ENCODE data around the gene XPA.
"Not testable (repeated sequence)": the region's sequence is repeated elsewhere in the genome, so short reads cannot be mapped to it uniquely, and the experiment has no call there.

XPA gene

DNA sequence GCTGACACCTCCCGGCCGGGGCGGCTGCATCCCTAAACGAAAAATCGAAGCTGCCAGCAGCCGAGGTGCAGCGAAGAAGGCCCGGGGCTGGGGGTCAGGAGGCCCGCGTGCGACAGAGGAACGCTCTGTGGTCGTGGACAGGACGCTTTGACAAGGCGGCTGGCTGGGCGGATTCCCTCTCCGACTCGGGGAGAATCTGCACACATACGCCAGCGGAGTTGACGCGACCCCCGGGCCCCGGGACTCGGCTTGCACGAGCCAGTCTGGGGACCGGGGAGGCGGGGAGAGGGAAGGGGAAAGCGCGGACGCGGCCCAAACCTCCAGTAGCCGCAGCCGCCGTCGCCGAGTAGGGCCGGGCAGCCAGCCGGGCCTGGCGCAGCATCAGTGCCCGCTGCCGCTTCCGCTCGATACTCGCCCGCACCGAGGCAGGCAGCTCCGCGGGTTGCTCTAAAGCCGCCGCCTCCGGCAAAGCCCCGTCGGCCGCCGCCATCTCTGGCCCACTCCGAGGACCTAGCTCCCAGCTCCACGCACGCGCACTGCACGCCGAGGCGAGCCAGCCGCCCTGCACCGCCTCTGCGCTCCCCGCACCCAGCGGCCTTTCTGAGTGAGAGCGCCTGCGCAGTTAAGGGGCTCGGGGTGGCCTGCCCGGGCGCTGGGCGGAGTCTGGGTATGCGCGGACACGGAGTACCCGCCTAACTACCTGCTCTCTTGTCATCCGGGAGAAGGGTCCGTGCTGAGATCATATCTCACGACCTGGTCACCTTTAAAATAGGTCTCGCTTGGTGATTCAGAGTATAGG, at the start of gene XPA:
Gene XPA (minus strand): TSS at position 538 of the 799 bp plus-strand sequence. CDS start 48 bp downstream, at position 490.
- peak; percentile 96 for DNase-seq (ENCODE audit: low read depth)

DNA sequence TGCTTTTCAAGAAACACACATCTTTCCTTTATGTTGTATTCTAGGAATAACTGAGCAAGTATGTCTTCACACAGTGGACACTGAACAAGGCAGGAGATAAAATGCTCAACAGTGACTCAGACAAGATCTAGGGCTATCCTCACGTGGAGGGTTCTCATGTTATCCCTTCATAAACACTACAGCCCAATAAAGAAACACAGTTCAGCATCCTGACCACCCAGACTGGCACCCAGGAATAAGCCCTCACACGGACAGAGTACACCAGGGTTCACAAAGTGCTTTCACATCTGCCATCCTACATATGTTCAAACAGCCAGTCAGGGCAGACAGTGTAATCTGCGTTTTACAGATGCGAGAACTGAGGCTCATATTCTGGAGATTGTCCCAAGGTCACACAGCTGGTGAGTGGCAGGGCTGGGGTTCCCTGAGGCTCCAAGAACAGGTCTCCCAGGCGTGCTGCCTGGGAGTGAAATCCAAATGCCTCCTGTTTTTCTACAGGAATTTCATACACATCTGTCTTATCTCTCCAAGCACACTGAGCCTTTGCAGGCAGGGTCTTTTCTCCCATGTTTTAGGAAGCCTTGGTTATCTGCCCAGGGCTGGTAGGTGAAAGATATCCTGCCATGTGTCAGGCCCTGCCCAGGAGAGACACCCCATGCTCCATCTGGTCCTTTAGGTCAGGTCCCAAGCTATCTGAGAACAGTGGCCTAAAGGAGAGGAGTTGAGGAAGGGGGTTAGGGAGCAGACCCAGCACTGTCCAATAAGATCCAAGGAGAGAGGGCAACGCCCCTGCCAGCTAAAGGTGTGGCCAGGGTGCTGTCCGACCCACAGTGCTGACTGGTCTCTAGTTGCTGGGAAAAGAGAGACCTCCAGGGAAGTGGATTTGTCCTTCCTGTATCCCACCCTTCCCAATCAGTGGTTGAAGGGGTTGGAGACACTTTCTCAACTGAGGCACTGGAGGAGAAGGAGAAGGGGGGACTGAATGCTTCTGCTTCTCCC, 47.9 kb upstream of the XPA start:
- no peak for DNase-seq (ENCODE audit: low read depth)

DNA sequence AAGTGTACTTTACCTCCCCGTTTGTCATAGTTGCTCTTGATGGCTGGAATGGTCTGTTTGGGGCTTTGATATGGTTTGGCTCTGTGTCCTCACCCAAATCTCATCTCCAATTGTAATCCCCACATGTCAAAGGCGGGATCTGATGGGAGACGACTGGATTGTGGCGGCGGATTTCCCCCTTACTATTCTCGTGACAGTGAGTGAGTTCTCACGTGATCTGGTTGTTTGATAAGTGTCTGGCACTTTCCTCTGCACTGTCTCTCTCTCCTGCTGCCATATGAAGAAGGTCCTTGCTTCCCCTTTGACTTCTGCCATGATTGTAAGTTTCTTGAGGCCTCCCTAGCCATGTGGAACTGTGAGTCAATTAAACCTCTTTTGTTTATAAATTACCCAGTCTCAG, 46.9 kb upstream of the XPA start:
- DNase-seq (ENCODE audit: low read depth): not testable (repeated sequence)

DNA sequence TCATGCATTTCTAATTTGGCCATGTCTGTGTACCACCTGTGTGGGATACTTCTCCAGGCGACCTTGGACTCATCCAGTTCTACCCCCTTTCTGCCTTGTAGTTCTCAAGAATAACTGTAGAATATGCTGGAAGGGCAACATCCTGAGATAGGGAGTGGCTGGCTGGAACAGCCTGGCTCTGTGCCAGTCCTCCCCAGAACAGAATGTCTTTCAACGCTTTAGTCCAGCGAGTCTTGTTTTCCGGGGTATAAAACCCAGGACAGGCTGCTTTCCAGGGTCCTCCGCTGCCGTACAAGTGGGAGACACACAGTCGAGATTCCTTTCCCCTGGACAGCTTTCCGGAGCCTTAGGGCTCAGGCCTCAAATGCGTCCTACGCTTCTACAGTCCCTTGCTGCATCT, 45.4 kb upstream of the XPA start:
- no peak for DNase-seq (ENCODE audit: low read depth)

DNA sequence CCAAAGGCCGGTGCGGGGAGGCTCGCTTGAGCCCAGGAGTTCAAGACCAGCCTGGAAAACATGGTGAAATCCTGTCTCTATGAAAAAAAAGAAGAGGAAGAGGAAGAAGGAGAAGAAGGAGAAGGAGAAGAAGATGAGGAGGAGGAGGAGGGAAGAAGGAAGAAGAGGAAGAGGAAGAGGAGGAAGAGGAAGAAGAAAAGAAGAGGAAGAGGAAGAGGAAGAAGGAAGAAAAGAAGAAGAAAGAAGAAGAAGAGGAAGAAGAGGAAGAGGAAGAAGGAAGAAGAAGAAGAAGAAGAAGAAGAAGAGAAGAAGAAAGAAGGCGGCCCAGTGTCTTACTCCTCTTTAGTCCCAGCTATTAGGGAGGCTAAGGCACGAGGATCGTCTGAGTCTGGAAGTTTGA, 44.8 kb upstream of the XPA start:
- no peak for DNase-seq (ENCODE audit: low read depth)

DNA sequence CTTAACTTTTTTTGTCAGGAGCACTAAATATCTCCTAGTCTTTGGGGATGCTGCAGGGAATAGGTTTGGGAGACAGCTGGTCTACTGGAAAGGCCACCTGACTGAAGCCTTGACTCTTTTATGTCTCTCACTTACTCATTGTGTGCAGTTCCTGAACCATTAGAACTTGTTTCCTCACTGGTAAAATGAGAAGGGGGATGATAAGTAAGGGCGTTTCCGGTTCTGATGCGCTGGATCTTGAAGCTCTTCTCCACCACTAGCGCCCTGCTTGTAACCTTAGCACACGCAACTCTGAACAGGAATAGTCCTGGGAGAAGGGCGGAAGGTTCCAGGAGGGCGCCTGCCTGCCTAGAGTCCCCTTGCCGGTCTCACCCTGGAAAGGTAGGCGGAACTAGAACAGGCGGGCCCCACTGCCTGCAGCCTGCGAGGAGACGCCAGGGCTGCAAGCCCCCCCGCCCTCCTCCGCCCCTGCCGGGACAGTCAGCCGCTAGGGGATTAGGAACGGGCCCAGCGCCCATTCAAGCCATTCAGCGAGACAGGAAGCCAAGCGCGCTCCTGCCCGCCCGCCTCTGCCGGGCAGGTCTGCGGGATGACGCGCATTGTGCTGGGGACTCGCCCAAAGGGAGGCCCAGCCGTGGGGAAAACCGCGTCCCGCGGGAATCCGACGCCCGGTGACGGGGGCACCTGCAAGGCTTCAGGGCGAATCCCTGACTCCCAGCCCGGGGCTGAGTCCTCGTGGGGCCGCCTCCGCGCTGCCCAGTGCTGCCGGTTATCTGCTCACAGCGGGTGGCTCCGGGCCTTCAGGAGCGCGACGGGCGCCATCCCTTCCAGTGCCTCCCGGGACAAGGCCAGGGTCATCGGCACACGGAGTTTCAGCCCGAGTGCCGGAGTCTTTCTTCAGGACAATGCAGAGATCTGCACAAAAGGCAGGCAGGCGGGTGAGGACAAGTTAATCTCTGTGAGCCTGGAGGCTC, 44.0 kb upstream of the XPA start:
- DNase-seq (ENCODE audit: low read depth): peak; percentile 4

DNA sequence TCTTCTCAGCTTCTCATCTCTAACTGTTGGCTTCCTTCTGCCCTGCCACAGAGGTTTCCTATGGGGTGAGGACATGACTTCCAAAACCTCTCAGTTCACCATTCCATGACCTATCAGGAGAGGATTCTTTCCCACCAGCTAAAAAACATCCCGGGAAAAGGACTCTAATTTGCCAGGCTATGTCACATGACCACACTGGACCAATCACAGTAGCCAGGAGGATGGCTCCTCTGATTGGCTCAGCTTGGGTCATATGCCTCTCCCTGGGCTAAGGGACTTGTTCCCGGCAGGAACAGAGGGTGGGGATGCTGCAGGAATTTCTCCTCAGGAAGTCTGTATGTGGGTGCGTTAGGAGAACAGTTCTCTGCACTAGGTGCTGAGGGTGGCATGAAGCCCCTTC, 40.3 kb upstream of the XPA start:
- DNase-seq (ENCODE audit: low read depth): no peak

DNA sequence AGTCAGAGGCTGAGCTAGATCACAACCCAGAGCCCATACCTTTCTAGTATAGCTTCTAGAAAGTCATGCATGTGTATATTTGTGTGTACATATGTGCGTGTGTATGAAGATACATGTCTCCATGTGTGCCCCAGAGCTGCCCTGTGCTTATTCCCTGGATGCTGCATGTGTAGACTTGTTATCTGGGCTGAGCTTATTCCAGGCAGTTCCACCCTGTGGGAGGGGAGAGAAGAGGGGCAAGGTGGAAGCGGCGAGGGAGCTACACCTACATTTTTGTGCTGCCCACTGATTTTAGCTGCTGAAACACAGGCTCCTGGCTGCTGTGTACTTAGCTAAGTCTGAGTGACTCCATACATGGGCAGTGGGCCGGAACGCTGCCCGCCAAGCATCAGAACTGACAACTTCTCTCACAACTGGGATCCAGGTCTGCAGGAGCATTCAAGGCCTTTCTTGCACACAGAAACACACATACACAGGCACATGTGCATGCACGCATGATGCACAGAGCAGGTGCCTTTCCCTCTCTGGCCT, 38.0 kb upstream of the XPA start:
- DNase-seq (ENCODE audit: low read depth): no peak

DNA sequence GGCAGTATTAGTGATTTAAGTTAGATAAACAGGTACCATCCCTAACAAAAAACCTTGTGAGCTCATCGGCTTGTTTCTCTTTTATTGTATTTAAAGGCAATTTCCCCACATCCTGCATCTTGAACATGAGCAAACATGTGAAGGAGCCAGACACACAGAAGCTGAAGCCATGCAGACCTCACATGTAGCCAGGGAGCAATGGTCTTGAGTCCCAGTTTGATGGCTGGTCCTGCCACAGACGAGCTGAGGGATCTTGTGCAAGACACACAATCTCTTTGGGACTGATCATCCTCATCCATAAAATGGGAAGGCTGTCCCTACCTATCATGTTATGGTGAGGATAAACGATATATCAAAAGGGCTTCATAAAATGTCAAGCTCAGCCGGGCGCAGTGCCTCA, 29.6 kb upstream of the XPA start:
- no peak for DNase-seq (ENCODE audit: low read depth)

DNA sequence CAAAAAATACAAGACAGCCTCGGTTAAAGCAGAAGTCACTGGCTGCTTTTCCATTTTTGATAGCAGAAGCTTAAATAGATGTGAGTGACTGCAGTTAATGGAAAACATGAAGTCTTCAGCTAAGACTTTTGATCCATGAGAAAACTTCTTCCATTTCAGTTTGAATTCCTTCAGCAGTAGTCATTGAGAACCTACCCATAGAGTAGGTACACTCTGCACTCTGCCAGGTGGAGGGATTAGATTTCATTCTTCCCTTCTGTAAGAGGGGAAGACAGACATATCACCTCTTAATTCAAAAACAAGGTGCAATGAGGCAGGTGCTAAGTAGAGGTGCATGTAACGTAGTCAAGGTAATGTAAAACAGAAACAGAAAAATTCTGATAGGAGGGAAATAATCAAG, 26.7 kb upstream of the XPA start:
- no peak for DNase-seq (ENCODE audit: low read depth)

DNA sequence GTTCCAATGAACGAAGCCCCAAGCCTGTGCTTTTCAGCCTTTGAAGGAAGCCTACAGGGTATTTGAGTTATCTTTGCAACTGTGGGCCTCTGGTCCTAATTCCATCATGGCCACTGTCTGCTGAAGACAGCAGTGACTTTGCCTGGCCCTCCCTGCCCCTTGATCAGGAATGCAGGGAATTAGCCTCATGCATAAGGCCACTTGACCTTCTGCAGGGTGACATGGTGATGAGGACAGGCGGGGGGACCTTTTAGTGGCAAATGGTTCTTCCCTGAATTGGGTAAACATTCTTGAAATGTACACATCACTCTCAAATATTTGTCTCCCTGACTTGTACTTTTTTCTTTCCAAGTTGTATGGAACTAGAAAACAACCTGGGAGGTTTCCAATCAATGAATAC, 25.2 kb upstream of the XPA start:
- DNase-seq (ENCODE audit: low read depth): no peak

DNA sequence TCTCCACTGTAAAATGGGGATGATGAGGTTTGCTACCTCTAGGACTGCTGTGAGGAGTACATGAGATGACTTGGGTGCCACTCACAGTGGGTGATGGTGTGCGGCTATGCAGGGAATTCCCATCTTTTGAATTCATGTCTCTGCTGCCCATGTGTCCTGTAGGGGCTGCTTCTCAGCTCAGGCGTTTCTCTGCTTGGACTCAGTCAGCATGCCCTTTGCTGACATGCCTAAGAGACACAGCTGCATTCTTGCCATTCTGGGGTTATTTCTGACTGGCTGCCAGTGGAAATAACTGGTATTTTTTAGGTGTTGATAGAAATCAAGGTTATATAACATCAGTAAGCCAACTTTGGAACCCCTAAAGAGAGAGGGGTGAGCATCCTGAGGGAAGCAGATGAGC, 24.3 kb upstream of the XPA start:
- DNase-seq (ENCODE audit: low read depth): no peak

DNA sequence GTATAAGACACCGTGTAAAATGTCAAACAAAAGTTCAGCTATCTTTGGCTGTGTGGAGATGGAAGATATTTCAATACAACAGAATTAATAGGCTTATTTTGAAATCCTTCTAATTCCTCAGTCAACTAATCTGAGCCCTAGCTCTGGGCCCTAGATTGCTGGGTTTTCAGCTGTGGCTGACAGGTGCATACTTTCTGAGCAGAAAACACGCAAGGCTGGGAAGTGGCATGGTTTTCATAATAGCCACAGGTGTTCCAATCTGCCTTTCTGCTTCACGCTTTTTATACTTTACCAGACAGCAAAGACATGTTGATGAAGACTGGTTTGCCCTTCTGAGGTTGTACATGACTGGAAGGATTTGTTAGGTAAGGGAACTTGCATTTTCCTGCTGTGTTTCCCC, 20.7 kb upstream of the XPA start:
- no peak for DNase-seq (ENCODE audit: low read depth)

DNA sequence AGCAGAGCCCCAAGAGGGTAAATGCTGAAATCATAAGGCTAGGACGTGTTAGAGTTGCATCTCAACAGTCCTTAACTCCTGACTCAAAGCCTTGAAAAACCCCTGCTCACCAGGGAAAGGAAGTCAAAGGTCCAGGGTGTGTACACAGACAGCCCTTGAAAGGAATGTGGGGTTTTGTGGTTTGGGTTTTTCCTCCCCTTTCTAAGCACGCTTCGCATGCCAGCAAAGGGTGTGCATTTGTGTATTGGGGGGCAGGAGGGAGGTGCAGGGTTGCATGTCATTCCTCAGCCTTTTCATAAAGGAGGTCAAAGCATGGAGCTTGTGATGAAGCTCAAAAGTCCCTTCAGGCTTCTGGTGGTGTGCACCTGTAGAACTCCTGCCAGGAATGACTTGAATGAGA, 17.3 kb upstream of the XPA start:
- DNase-seq (ENCODE audit: low read depth): no peak

DNA sequence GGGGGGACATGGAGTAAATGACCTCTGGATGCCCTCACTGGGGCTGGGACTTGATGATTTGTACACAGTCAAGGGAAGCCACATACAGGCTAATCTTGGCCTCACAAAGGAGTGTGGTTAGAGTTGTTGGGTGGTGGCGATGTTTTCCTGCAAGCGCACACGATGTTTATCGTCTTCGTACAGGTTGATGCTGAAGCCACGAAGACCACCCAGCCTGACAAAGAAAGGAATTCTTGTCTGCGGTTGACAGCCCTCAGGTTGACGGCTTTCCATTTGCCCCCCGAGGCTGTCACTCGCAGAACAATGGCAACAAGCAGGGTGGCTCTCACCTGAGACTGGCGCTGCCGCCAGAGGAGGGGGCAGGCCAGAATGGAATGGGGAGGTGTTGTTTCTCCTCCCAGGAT, 14.1 kb upstream of the XPA start:
- no peak for DNase-seq (ENCODE audit: low read depth)

DNA sequence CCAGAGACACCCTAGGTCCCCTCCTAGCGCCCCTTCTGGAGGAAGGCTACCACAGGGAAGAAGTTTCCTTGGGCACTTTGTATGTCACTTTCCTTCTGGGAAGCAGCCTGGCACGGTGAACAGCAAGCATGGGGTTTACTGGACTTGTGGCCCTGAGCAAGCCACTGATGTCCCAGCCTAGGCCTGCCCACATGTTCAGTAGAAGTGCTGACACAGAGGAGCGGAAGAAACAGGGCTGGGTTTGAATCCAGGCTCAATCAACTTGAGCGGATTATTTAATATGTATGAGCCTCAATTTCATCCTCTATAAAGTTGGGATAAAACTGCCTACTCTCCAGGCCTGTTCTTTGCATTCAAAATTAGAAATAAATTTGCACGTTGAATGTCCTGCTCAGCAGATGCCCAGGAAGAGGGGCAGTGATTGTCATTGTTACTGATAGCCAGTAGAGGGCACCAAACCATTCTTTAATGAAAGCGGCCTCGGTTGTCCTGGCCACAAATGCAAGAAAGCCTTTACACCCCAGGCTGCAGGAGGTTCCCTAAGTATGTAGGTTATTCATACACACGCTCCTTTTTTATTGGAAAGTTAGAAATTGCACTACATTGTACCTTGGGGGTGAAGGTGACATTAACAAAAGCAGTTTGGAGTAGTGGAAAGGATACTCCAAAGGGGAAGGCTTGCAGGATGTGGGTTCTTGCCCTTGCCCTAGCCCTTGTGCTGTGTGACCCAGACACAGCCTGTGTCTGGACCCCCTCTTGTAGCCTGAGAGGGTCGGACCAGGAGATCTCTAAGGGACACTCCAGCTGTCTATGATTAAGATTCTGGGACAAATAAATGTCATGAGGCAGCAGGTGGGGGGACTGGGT, 13.4 kb upstream of the XPA start:
- DNase-seq (ENCODE audit: low read depth): peak; percentile 23

DNA sequence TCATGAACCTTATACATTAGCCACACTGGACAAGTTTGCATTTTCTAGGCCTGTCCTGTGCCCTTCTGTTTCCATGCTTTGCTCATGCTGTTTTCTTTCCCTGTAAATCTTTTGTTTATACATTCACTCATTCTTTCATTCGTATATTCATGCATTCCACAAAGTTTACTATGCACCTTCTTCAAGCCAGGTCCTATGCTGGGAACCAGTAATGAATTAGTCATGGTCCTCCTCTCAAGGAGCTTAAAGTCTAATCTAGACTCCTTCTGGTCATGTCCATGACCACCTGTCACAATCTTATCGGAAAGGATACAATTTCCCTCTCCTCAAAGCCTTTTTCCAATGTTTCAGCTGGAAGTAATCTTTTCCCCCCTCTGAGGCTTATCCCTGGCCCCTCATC, 9.1 kb upstream of the XPA start:
- no peak for DNase-seq (ENCODE audit: low read depth)

DNA sequence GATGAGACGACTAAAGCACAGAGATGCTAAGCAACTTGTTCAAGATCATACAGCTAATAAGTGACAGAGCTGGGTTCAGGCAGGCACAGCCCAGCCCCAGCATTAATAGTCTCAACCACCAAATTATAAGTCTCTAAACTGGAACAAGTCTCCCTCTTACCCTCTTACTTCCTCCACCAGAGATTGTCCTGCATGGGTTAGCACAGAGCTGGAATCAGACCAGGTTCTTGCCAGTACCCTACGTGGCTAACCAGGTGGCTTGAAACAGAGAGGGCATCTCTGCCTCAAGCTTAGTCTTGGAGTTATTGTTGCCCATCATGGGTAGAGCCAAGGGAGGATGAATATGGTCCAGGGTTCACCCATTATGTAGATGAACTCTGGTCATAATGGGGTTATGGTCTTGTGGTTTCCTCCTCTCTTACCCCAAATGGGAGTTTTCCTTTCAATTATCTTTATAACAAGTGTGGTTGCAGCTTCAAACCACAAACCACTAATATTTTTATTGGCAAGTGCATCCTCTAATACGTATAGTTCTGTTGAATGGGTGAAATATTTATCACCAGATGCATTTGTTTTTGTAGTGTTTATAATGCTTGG, 8.3 kb upstream of the XPA start:
- no peak for DNase-seq (ENCODE audit: low read depth)

DNA sequence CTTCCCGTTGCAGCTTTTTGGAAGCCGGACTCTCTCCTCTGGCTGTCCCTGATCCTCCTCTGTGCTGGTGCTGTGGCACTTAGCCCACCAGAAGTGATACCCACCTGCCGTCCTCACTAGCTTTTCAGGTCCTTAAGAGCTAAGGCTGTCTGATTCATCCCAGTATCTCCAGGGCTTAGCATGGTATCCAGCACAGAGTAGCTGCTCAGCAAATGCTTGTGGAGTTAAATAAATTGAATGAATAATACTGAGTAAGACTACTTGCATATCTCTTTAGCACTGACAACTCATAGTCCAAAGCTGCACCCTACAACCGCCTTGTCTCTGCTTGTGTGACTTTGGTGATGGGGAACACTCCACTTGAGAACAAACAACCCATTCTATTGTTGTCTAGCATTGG, 7.7 kb upstream of the XPA start:
- no peak for DNase-seq (ENCODE audit: low read depth)

DNA sequence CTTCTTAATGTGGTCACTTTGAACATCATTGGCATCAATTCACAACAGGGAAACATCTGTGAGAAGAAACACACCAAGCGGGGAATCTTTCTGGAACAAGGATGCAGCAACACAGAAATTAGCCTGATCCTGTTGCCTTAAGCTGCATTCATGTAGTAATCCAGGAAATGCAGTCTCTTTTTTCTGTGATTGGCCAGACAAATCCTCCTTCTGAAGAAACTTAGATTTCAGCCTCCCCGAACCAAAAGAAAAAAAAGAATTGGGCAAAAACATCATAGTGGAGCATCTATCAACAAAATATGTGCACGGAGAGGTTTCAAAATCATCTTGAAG, 7.2 kb upstream of the XPA start:
- DNase-seq (ENCODE audit: low read depth): no peak

Measured in activated gamma-delta T cell treated with anti-CD3 and anti-CD28 coated beads, Interleukin-2, amount 50 U/mL, for 16 hours (primary cell).